GM21576 (cell line): Measurements from ENCODE around the gene CDR2.

ENCODE experiments used
- ATAC-seq: cut with Tn5 transposase; IDR thresholded peaks from one replicate; pipeline ENCODE4 v1.9.1; 2021; ENCODE audit warnings: mild to moderate bottlenecking, moderate library complexity; ENCODE audit not compliant: unreplicated experiment

The CDR2 gene

DNA sequence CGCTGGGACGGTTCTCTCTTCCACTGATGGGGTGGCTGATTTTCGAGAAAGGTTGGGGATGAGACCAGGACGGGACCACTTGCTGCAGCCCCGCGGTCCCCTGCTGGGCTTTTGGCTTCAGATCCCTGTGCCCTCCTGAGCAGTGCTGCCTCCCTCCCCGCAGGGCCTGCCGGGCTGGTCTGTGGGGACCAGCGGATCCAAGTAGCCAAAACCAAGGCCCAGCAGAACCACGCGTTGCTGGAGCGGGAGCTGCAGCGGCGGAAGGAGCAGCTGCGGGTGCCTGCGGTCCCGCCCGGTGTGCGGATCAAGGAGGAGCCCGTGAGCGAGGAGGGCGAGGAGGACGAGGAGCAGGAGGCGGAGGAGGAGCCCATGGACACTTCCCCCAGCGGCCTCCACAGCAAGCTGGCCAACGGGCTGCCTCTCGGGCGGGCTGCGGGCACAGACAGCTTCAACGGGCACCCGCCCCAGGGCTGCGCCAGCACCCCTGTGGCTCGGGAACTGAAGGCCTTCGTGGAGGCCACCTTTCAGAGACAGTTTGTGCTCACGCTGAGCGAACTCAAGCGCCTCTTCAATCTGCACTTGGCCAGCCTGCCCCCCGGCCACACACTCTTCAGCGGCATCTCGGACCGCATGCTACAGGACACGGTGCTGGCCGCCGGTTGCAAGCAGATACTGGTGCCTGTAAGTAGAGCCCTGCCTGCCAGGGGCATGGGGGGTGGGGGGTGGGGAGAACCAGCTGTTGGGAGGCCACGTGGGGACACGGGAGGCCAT, 48.6 kb downstream of the CDR2 start:
- ATAC-seq = no peak

GRCh38 chr16:22324787-22325597, 49.4 kb downstream of the CDR2 start:
- ATAC-seq = no peak

DNA sequence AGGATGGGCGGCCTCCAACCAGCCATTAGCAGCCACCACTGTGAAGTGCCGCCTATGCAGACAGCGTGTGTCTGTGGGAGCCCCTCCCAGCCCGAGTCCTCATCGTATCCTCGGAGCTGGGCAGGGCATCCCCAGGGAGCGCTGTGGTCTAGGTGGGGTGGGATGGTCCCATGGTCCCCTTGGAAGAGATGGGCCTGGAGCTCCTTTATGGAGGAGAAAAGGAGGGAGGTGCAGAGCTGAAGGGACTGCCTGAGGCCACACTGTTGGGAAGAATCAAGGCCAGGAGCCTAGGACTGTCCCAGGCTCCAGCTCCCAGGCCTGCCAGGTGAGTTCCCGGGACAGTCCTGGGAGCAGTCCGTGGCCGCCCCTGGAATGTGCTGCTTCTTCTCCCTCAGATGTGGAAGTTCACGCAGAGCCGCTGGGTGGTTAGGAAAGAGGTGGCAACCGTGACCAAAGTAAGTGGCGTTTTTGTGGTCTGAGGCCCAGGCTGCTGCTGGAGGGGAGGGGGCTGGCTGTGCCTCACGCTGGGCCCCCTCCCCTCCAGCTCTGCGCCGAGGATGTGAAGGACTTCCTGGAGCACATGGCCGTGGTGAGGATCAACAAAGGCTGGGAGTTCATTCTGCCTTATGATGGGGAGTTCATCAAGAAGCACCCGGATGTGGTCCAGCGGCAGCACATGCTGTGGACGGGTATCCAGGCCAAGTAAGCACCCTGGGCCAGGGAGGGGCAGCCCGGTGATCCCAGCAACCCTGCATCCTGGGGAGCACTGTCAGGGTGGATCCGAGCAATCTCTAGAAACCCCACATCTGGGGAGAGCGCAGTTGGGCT, 50.2 kb downstream of the CDR2 start:
- ATAC-seq = no peak

- no peak for ATAC-seq
Observed at GRCh38 chr16:22323173-22323958, 51.1 kb downstream of the CDR2 start.

GRCh38 chr16:22322741-22323140, 51.7 kb downstream of the CDR2 start:
- ATAC-seq = no peak

- ATAC-seq = no peak
Observed at GRCh38 chr16:22322021-22322471, 52.4 kb downstream of the CDR2 start.

DNA sequence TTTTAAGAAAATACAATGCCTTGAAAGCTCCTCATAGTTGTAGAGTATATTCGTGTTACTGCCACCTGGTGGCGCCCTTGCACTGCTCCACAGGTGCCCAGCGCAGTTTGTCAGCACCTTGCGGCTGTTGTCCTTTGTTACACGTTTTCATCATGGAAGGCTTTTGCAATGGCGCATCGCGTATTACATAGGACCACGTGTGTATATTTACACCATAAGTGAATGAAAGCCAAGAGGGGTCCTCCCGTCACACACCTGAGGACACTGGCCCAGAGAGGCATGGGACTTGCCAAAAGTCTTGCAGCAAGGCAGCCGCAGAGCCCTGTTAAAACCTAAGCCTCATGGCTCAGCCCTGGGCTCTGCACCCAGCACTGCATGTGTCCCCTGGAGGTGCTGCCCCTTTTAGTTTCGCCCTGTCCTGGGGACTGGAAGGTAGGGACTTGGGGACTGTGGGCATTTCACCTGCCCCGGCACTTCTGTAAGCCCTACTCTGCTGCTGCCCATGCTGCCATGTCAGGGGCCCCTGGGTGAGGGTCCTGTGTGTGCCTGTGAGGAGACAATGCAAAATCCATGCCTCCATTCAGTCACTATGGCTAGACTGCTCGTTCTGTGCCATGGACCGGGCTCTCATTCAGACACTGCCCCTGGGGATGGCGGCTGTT, 52.9 kb downstream of the CDR2 start:
- ATAC-seq = no peak

DNA sequence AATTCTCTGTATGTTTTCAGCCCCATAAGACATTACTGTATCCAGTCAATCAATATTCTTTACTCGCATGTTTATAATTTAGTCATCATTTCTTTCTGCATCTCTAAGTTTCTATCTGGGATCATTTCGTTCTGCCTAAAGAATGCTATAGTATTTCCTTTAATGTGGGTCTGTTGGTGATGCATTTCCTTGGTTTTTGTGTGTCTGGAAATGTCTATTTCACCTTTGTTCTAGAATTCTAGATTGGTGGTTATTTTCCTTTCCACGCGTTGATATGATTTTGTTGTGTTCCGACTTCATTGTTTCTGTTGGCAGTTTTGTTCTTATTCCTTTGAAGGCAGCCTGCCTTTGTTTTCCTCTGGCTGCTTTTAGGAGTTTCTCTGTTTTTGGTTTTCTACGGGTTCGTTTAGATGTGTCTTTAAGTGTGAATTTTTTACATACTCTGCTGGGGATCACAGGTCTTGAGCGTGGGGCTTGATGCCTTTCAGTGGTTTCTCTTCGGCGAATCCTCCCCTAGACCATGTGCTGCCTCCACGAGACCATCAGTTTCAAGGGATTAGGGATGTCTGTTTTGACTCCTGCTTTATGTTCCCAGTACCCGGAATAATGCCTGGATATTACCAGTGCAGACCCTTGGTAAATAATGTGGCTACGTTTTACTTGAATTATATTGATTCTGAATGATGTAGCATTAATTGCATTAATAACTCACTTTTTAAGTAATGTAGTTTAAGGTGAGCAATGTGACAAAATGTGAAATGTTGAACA, 53.7 kb downstream of the CDR2 start:
- ATAC-seq = no peak

- no peak for ATAC-seq
Observed at GRCh38 chr16:22318690-22319358, 55.6 kb downstream of the CDR2 start.

DNA sequence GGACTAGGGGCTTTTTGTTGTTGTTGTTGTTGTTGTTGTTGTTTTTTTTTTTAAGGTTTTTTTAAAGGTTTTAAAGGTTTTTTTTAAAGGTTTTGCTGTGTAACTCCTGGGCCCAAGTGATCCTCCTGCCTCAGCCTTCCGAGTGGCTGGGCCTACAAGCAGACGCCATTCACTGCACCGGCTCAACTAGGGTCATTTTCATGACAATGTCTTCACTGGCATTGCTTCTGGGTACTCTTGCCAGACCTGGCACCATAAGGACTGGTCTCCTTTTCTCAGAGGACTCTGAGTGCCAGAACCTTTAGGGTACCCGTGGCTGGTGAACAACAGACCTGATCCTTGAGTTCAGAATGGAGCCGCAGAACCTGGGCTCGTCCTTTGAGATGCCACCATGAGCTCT, 56.8 kb downstream of the CDR2 start:
- ATAC-seq = no peak

DNA sequence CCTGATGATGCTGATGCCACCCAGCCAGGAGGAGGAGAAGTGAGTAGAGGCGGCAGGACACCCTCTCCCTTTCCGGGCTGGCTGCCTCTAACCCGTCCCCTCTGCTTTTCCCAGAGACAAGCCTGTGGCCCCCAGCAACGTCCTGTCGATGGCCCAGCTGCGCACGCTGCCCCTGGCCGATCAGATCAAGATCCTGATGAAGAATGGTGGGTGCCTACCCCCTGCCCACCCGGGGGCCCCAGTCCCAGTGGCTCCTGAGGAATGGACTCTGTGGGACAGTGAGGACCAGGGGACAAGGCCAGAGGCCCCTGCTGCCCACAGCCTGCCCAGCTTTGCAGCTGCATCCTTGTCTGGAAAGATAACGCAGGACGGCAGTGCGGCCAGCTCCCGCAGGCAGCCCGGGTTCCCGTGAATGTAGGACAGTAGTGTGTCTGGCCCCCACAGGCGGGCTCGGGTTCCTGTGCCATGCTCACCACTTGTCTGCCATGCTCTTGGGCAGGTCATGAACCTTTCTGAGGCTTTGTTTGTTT, 57.4 kb downstream of the CDR2 start:
- ATAC-seq = no peak

GRCh38 chr16:22316411-22316811, 58.0 kb downstream of the CDR2 start:
- ATAC-seq = no peak

- no peak for ATAC-seq
Observed at GRCh38 chr16:22315979-22316378, 58.4 kb downstream of the CDR2 start.

- no peak for ATAC-seq
Observed at GRCh38 chr16:22314661-22315626, 59.5 kb downstream of the CDR2 start.

GRCh38 chr16:22313876-22314470, 60.4 kb downstream of the CDR2 start:
- no peak for ATAC-seq

- no peak for ATAC-seq
Observed at GRCh38 chr16:22312897-22313781, 61.3 kb downstream of the CDR2 start.
